Lung microvascular endothelial cell (primary cell): ENCODE measurements around the gene ZC3H12A. TPM values are rescaled to one million over a fixed set of nuclear protein-coding genes. Genes with fewer than 3 reads are reported as not detected.

ENCODE experiments used
- total RNA-seq: library from RNA; depleted of rRNA; stranded (reverse); fragments of >200 nt; gene quantifications from 2 replicates; pipeline ENCODE4 v1.2.1, GENCODE V29; 2014

The ZC3H12A gene
- total RNA-seq, 1 donor from 2014 or later = 2.4 TPM

Other genes starting within 250 kb of the ZC3H12A start
- gene MEAF6, start 40.2 kb downstream of the ZC3H12A start, total RNA-seq = 27.9 and 41.3 TPM in 2 replicates
- 8.5 and 14.3 TPM in 2 replicates for gene SNIP1, start 79.7 kb downstream of the ZC3H12A start, total RNA-seq
- gene DNALI1, start 82.4 kb downstream of the ZC3H12A start, total RNA-seq = 0.20 and 0.22 TPM in 2 replicates
- gene GNL2, start 121.4 kb downstream of the ZC3H12A start, total RNA-seq = 37.3 and 47.4 TPM in 2 replicates
- gene RSPO1, start 160.3 kb downstream of the ZC3H12A start, total RNA-seq = not detected in 2 replicates
- gene CDCA8, start 217.9 kb downstream of the ZC3H12A start, total RNA-seq = 1.4 and 5.7 TPM in 2 replicates